Suprapubic skin (tissue), 3 donors: ENCODE measurements around the gene FOXN1.

ENCODE experiments used
- POLR2A ChIP-seq, 2 donors: fragments of 450-650 bp; IDR thresholded peaks; one replicate each; pipeline ENCODE4 v1.6.1; 2017; ENCODE audit warnings: antibody characterized with exemption in 2 of 2, mild to moderate bottlenecking in 2 of 2, moderate library complexity in 2 of 2
- TF ChIP-seq, protein P1 (sequence below), 2 donors: fragments of 200-600 bp in 1 of 2; fragments of 450-650 bp in 1 of 2; sonication (generic) in 1 of 2; IDR thresholded peaks; one replicate each; pipeline ENCODE4 v1.5.1; 2016 to 2019; ENCODE audit warnings: antibody characterized with exemption in 2 of 2, mild to moderate bottlenecking in 1 of 2, moderate library complexity in 1 of 2

DNA sequence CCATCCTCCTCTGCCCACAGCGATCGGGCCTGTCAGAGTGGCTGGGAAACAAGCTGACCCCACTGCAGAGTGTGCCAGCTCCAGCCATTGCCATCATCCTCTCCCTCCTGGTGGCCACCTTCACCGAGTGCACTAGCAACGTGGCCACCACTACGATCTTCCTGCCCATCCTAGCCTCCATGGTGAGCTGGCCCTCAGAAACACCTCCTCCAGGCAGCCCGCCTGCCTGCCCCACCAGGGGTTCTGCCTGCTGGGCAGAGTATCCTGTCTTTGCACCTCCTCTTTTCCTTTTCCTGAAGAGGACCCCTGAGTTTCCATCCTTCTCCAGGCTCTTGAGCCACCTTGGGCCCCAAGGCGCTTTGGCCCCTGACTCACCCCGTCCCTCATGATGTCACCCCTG, 10.5 kb upstream of the FOXN1 start:
- TF ChIP-seq, protein P1, sequence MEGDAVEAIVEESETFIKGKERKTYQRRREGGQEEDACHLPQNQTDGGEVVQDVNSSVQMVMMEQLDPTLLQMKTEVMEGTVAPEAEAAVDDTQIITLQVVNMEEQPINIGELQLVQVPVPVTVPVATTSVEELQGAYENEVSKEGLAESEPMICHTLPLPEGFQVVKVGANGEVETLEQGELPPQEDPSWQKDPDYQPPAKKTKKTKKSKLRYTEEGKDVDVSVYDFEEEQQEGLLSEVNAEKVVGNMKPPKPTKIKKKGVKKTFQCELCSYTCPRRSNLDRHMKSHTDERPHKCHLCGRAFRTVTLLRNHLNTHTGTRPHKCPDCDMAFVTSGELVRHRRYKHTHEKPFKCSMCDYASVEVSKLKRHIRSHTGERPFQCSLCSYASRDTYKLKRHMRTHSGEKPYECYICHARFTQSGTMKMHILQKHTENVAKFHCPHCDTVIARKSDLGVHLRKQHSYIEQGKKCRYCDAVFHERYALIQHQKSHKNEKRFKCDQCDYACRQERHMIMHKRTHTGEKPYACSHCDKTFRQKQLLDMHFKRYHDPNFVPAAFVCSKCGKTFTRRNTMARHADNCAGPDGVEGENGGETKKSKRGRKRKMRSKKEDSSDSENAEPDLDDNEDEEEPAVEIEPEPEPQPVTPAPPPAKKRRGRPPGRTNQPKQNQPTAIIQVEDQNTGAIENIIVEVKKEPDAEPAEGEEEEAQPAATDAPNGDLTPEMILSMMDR (IDR thresholded peaks at IDR 0.05): no peak
- TF ChIP-seq POLR2A (IDR thresholded peaks at IDR 0.05): no peak
